Central memory CD8-positive, alpha-beta T cell (primary cell): ENCODE measurements around the gene BLM.
A peak's percentile ranks its signal among the peaks of the same experiment; 100 is the strongest.
"Not testable (repeated sequence)": the region's sequence is repeated elsewhere in the genome, so short reads cannot be mapped to it uniquely, and the experiment has no call there.

Experiments used
- ATAC-seq: fragments of 150-1000 bp; cut with Tn5 transposase; replicated peaks from 2 replicates; pipeline ENCODE4 v1.10.0; 2022; ENCODE audit warnings: mild to moderate bottlenecking, moderate FRiP score, moderate number of reproducible peaks; ENCODE audit not compliant: poor library complexity, severe bottlenecking; ENCODE audit errors: extremely low read depth
- DNase-seq, 2 donors: peaks; one replicate each; pipeline ENCODE4 v3.0.0; 2021; ENCODE audit warnings: low spot score in 2 of 2
- H3K27ac Mint-ChIP-seq: one replicate; pipeline ENCODE4 v1.8.0; 2022; ENCODE audit warnings: low read depth, mild to moderate bottlenecking, moderate library complexity, mixed read lengths
- H3K27me3 Mint-ChIP-seq: one replicate; pipeline ENCODE4 v1.8.0; 2022; ENCODE audit warnings: mixed read lengths
- H3K36me3 Mint-ChIP-seq: one replicate; pipeline ENCODE4 v1.8.0; 2022; ENCODE audit warnings: mild to moderate bottlenecking, moderate library complexity, mixed read lengths; ENCODE audit not compliant: insufficient read depth
- H3K4me1 Mint-ChIP-seq: one replicate; pipeline ENCODE4 v1.8.0; 2022; ENCODE audit warnings: mixed read lengths
- H3K4me3 Mint-ChIP-seq: one replicate; pipeline ENCODE4 v1.8.0; 2022; ENCODE audit warnings: mild to moderate bottlenecking, moderate library complexity, mixed read lengths
- H3K9me3 Mint-ChIP-seq: one replicate; pipeline ENCODE4 v1.8.0; 2022; ENCODE audit warnings: mixed read lengths

The BLM gene

GRCh38 chr15:90683371-90683770 is 33.8 kb upstream of the BLM start:
- H3K9me3 Mint-ChIP-seq, result no peaks in the 10 kb centered on the region
- H3K27me3 Mint-ChIP-seq, result peaks cover 12% of the 10 kb centered on the region
- no peak for DNase-seq
- peaks cover 11% of the 10 kb centered on the region for H3K4me1 Mint-ChIP-seq
- no peak overlapping the region for H3K27ac Mint-ChIP-seq
- no peak for ATAC-seq
- no peak overlapping the region for H3K4me3 Mint-ChIP-seq
- no peaks in the 10 kb centered on the region for H3K36me3 Mint-ChIP-seq

- H3K36me3 Mint-ChIP-seq, result no peaks in the 10 kb centered on the region
- H3K4me1 Mint-ChIP-seq, result peaks cover 9% of the 10 kb centered on the region
- no peaks in the 10 kb centered on the region for H3K9me3 Mint-ChIP-seq
- H3K27me3 Mint-ChIP-seq, result peaks cover 12% of the 10 kb centered on the region
- no peak for ATAC-seq
- no peak overlapping the region for H3K27ac Mint-ChIP-seq
- H3K4me3 Mint-ChIP-seq, result no peak overlapping the region
- DNase-seq, result no peak
Observed at GRCh38 chr15:90683876-90684275, 33.3 kb upstream of the BLM start.

GRCh38 chr15:90684281-90684680 is 32.9 kb upstream of the BLM start:
- peaks cover 9% of the 10 kb centered on the region for H3K4me1 Mint-ChIP-seq

GRCh38 chr15:90685591-90686434 is 31.3 kb upstream of the BLM start:
- H3K36me3 Mint-ChIP-seq, result no peaks in the 10 kb centered on the region
- H3K27me3 Mint-ChIP-seq, result peaks cover 12% of the 10 kb centered on the region
- H3K4me3 Mint-ChIP-seq, result no peak overlapping the region
- ATAC-seq, result no peak
- no peak for DNase-seq
- H3K9me3 Mint-ChIP-seq, result no peaks in the 10 kb centered on the region
- no peak overlapping the region for H3K27ac Mint-ChIP-seq
- H3K4me1 Mint-ChIP-seq, result peaks cover 9% of the 10 kb centered on the region

More at GRCh38 chr15:90684281-90684680, 32.9 kb upstream of the BLM start:
- no peaks in the 10 kb centered on the region for H3K9me3 Mint-ChIP-seq
- H3K27ac Mint-ChIP-seq, result no peak overlapping the region
- H3K4me3 Mint-ChIP-seq, result no peak overlapping the region
- ATAC-seq (no peak), DNase-seq (no peak)
- peaks cover 12% of the 10 kb centered on the region for H3K27me3 Mint-ChIP-seq
- H3K36me3 Mint-ChIP-seq, result no peaks in the 10 kb centered on the region

GRCh38 chr15:90686435-90687218 is 30.5 kb upstream of the BLM start:
- no peak for DNase-seq
- H3K4me1 Mint-ChIP-seq, result peaks cover 9% of the 10 kb centered on the region
- ATAC-seq, result peak; percentile 78
- peaks cover 12% of the 10 kb centered on the region for H3K27me3 Mint-ChIP-seq
- no peaks in the 10 kb centered on the region for H3K9me3 Mint-ChIP-seq
- H3K36me3 Mint-ChIP-seq, result no peaks in the 10 kb centered on the region
- H3K4me3 Mint-ChIP-seq, result no peak overlapping the region
- H3K27ac Mint-ChIP-seq, result no peak overlapping the region

- not testable (repeated sequence) for H3K27me3 Mint-ChIP-seq, H3K27ac Mint-ChIP-seq, H3K9me3 Mint-ChIP-seq, H3K36me3 Mint-ChIP-seq, ATAC-seq, H3K4me3 Mint-ChIP-seq, H3K4me1 Mint-ChIP-seq, DNase-seq
Observed at GRCh38 chr15:90689326-90689961, 27.7 kb upstream of the BLM start.

GRCh38 chr15:90690585-90690984 is 26.6 kb upstream of the BLM start:
- Mint-ChIP-seq H3K9me3 (no peaks in the 10 kb centered on the region), H3K27me3 (no peaks in the 10 kb centered on the region), H3K4me1 (peaks cover 9% of the 10 kb centered on the region), H3K27ac (no peak overlapping the region), H3K4me3 (no peak overlapping the region), H3K36me3 (peaks cover 1% of the 10 kb centered on the region)
- ATAC-seq (no peak), DNase-seq (no peak)

- Mint-ChIP-seq H3K4me1 (peaks cover 6% of the 10 kb centered on the region), H3K27ac (no peak overlapping the region), H3K36me3 (peaks cover 1% of the 10 kb centered on the region), H3K4me3 (no peak overlapping the region), H3K9me3 (no peaks in the 10 kb centered on the region), H3K27me3 (no peaks in the 10 kb centered on the region)
- DNase-seq (no peak), ATAC-seq (no peak)
Observed at GRCh38 chr15:90691369-90691768, 25.8 kb upstream of the BLM start.

- Mint-ChIP-seq H3K27ac (no peak overlapping the region), H3K9me3 (no peaks in the 10 kb centered on the region), H3K4me3 (no peak overlapping the region), H3K36me3 (peaks cover 1% of the 10 kb centered on the region), H3K4me1 (no peaks in the 10 kb centered on the region), H3K27me3 (no peaks in the 10 kb centered on the region)
- ATAC-seq (no peak), DNase-seq (no peak)
Observed at GRCh38 chr15:90691982-90692773, 25.0 kb upstream of the BLM start.

GRCh38 chr15:90694987-90695386 is 22.2 kb upstream of the BLM start:
- DNase-seq (no peak), ATAC-seq (no peak)
- no peaks in the 10 kb centered on the region for H3K9me3 Mint-ChIP-seq
- H3K27ac Mint-ChIP-seq, result no peak overlapping the region
- no peak overlapping the region for H3K4me3 Mint-ChIP-seq
- H3K4me1 Mint-ChIP-seq, result no peaks in the 10 kb centered on the region
- peaks cover 1% of the 10 kb centered on the region for H3K36me3 Mint-ChIP-seq
- H3K27me3 Mint-ChIP-seq, result no peaks in the 10 kb centered on the region

- ATAC-seq (no peak), DNase-seq (no peak)
- peaks cover 1% of the 10 kb centered on the region for H3K36me3 Mint-ChIP-seq
- H3K9me3 Mint-ChIP-seq, result no peaks in the 10 kb centered on the region
- no peaks in the 10 kb centered on the region for H3K4me1 Mint-ChIP-seq
- H3K4me3 Mint-ChIP-seq, result no peak overlapping the region
- no peaks in the 10 kb centered on the region for H3K27me3 Mint-ChIP-seq
- H3K27ac Mint-ChIP-seq, result no peak overlapping the region
Observed at GRCh38 chr15:90697175-90697574, 20.0 kb upstream of the BLM start.

- ATAC-seq, result no peak
- Mint-ChIP-seq H3K9me3 (peaks cover 6% of the 10 kb centered on the region), H3K4me1 (no peaks in the 10 kb centered on the region), H3K36me3 (peaks cover 1% of the 10 kb centered on the region), H3K27me3 (no peaks in the 10 kb centered on the region), H3K4me3 (no peak overlapping the region), H3K27ac (no peak overlapping the region)
- DNase-seq, result no peak
Observed at GRCh38 chr15:90698629-90699028, 18.5 kb upstream of the BLM start.
